GM18868 (cell line): ENCODE results near the gene GCNT2.
A peak's percentile ranks its signal among the peaks of the same experiment; 100 is the strongest.
"Not testable (repeated sequence)": the region's sequence is repeated elsewhere in the genome, so short reads cannot be mapped to it uniquely, and the experiment has no call there.

Source experiments
- ATAC-seq: cut with Tn5 transposase; IDR thresholded peaks from one replicate; pipeline ENCODE4 v1.9.1; 2021; ENCODE audit warnings: mild to moderate bottlenecking, moderate library complexity; ENCODE audit not compliant: unreplicated experiment

GCNT2 gene

GRCh38 chr6:10521104-10521808, at the start of gene GCNT2:
TSS of gene GCNT2 (plus strand) at chr6:10521351. CDS start at chr6:10528912, 7,561 bp downstream.
- peak; percentile 60 for ATAC-seq

- ATAC-seq = no peak
Observed at GRCh38 chr6:10472634-10473033, 48.5 kb upstream of the GCNT2 start.

GRCh38 chr6:10478187-10479040, 42.7 kb upstream of the GCNT2 start:
- peak; percentile 67 for ATAC-seq

GRCh38 chr6:10479939-10480700, 41.0 kb upstream of the GCNT2 start:
- ATAC-seq = no peak

GRCh38 chr6:10481101-10481500, 40.0 kb upstream of the GCNT2 start:
- ATAC-seq = no peak

- ATAC-seq = no peak
Observed at GRCh38 chr6:10482636-10483257, 38.4 kb upstream of the GCNT2 start.

GRCh38 chr6:10484912-10485311, 36.2 kb upstream of the GCNT2 start:
- ATAC-seq = no peak

- ATAC-seq = no peak
Observed at GRCh38 chr6:10485406-10485805, 35.7 kb upstream of the GCNT2 start.

GRCh38 chr6:10486215-10486614, 34.9 kb upstream of the GCNT2 start:
- ATAC-seq = no peak

- not testable (repeated sequence) for ATAC-seq
Observed at GRCh38 chr6:10486944-10487588, 34.1 kb upstream of the GCNT2 start.

GRCh38 chr6:10487668-10488327, 33.4 kb upstream of the GCNT2 start:
- ATAC-seq = no peak

GRCh38 chr6:10491463-10491862, 29.7 kb upstream of the GCNT2 start:
- ATAC-seq = no peak

- ATAC-seq = not testable (repeated sequence)
Observed at GRCh38 chr6:10491905-10492304, 29.2 kb upstream of the GCNT2 start.

GRCh38 chr6:10495029-10495428, 26.1 kb upstream of the GCNT2 start:
- no peak for ATAC-seq

GRCh38 chr6:10505529-10505928, 15.6 kb upstream of the GCNT2 start:
- ATAC-seq = no peak

GRCh38 chr6:10507298-10507697, 13.9 kb upstream of the GCNT2 start:
- no peak for ATAC-seq

GRCh38 chr6:10507715-10508114, 13.4 kb upstream of the GCNT2 start:
- ATAC-seq = no peak

GRCh38 chr6:10510592-10511367, 10.4 kb upstream of the GCNT2 start:
- ATAC-seq = peak; percentile 98

GRCh38 chr6:10511477-10511876, 9.7 kb upstream of the GCNT2 start:
- no peak for ATAC-seq
